Bronchial epithelial cell (primary cell): Measurements from ENCODE around the gene UBXN11. TPM values are rescaled to one million over a fixed set of nuclear protein-coding genes. Genes with fewer than 3 reads are reported as not detected.

Experiments used
- DNase-seq: peaks from one replicate; pipeline ENCODE4 v3.0.0-alpha.2; 2010; ENCODE audit warnings: low read depth
- FAIRE-seq: peaks from 2 replicates; lab custom pipeline; 2011; peaks lifted over from hg19 to GRCh38; lab: Jason Lieb, UNC
- H3K27me3 ChIP-seq: 2 replicates; pipeline ENCODE4 v1.5.1; 2011; ENCODE audit warnings: low read length; ENCODE audit not compliant: control insufficient read depth, insufficient read depth
- H3K36me3 ChIP-seq: 2 replicates; pipeline ENCODE4 v1.5.1; 2011; ENCODE audit warnings: low read length; ENCODE audit not compliant: control insufficient read depth, insufficient read depth
- H3K4me3 ChIP-seq: 2 replicates; pipeline ENCODE4 v1.5.1; 2011; ENCODE audit warnings: mild to moderate bottlenecking, low read depth, low read length, control low read depth
- total RNA-seq: library from RNA; depleted of rRNA; stranded (reverse); fragments of >200 nt; gene quantifications from 2 replicates; pipeline ENCODE4 v1.2.1, GENCODE V29; 2014
- TF ChIP-seq, protein P1 (sequence below): IDR thresholded peaks from 2 replicates; pipeline ENCODE4 v1.5.1; 2011; ENCODE audit warnings: mild to moderate bottlenecking, moderate library complexity, low read length, control low read depth, inconsistent platforms; ENCODE audit not compliant: insufficient read depth, severe bottlenecking

UBXN11 gene
- total RNA-seq, 1 donor from 2014 or later = 2.6 TPM

GRCh38 chr1:26276432-26276838 lies 30.0 kb downstream of the UBXN11 start:
- TF ChIP-seq, protein P1, sequence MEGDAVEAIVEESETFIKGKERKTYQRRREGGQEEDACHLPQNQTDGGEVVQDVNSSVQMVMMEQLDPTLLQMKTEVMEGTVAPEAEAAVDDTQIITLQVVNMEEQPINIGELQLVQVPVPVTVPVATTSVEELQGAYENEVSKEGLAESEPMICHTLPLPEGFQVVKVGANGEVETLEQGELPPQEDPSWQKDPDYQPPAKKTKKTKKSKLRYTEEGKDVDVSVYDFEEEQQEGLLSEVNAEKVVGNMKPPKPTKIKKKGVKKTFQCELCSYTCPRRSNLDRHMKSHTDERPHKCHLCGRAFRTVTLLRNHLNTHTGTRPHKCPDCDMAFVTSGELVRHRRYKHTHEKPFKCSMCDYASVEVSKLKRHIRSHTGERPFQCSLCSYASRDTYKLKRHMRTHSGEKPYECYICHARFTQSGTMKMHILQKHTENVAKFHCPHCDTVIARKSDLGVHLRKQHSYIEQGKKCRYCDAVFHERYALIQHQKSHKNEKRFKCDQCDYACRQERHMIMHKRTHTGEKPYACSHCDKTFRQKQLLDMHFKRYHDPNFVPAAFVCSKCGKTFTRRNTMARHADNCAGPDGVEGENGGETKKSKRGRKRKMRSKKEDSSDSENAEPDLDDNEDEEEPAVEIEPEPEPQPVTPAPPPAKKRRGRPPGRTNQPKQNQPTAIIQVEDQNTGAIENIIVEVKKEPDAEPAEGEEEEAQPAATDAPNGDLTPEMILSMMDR = no peak
- Histone ChIP-seq H3K27me3 (no peaks in the 10 kb centered on the region), H3K36me3 (peaks cover 6% of the 10 kb centered on the region), H3K4me3 (no peak overlapping the region)
- FAIRE-seq (peak; percentile 96), DNase-seq (no peak)

GRCh38 chr1:26275580-26276431 lies 30.6 kb downstream of the UBXN11 start:
- no peak overlapping the region for H3K4me3 ChIP-seq
- DNase-seq = peak; percentile 97
- TF ChIP-seq, protein P1 = peak; percentile 72
- H3K36me3 ChIP-seq = peaks cover 3% of the 10 kb centered on the region
- no peak for FAIRE-seq
- no peaks in the 10 kb centered on the region for H3K27me3 ChIP-seq

DNA sequence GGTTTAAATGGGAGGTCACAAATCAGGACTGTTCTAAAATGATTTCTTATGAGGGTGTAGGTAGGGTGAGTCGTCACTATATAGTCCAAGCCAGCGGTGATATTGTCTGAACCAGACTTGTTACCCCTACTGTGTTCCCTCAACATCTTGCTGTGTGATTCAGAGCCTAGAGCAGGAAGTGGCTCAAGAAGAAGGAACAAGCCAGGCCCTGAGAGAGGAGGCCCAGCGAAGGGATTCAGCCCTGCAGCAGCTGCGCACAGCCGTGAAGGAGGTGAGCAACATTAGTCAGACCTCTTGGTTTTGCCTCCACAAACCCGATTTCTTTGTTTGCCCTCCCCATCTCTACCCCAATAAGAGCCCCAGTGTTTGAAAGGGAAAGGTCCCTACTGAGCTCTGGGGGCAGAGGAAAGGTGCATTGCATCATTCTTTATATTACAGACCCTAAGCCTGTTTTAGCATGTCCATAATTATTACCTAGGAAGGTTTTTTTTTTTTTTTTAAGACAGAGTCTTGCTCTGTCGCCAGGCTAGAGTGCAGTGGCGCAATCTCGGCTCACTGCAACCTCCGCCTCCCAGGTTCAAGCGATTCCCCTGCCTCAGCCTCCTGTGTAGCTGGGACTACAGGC lies 31.5 kb downstream of the UBXN11 start:
- TF ChIP-seq, protein P1 = no peak
- DNase-seq (peak; percentile 90), FAIRE-seq (no peak)
- Histone ChIP-seq H3K4me3 (no peak overlapping the region), H3K36me3 (peaks cover 4% of the 10 kb centered on the region), H3K27me3 (no peaks in the 10 kb centered on the region)

- TF ChIP-seq, protein P1 = no peak
- DNase-seq (no peak), FAIRE-seq (no peak)
- peaks cover 9% of the 10 kb centered on the region for H3K36me3 ChIP-seq
- H3K27me3 ChIP-seq = no peaks in the 10 kb centered on the region
- H3K4me3 ChIP-seq = no peak overlapping the region
Observed at GRCh38 chr1:26269198-26269550, 37.3 kb downstream of the UBXN11 start.

DNA sequence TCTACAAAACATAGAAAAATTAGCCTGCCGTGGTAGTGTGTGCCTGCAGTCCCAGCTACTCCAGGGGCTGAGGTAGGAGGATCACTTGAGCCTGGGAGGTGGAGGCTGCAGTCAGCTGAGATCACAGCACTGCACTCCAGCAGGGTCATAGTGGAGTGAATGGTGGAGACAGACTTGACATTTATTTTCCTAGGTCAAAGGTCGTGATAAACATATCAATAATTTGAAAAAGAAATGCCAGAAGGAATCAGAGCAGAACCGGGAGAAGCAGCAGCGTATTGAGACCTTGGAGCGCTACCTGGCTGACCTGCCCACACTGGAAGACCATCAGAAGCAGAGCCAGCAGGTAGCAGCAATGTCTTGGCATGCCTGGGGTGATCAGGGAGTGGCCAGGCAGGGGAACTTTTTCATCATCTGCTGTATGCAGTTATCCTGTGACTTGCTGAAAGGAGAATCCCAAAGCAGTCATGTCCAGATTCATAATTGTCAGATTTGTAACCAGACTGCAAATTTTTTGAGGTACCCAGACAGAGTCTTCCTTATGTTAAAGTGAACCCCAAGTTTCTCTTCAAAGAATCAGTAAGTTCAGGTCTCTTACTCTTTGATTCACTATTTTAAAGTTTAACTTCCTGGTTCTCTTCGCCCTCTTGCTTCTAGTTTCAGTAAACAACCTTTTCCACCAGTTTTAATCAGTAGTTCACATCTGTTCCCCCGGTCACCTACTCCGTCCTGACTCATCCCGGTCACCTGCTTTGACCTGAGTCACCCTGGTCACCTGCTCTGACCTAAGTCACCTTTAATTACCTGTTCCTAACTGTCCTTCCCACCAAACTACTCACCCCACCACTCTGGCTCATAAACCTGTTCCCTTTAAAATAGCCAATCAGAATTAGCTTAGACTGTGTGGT lies 37.9 kb downstream of the UBXN11 start:
- TF ChIP-seq, protein P1 = no peak
- Histone ChIP-seq H3K36me3 (peaks cover 9% of the 10 kb centered on the region), H3K27me3 (no peaks in the 10 kb centered on the region), H3K4me3 (no peak overlapping the region)
- FAIRE-seq = peak; percentile 93
- no peak for DNase-seq
